ENCODE measurements around the gene ESAM. TPM values are rescaled to one million over a fixed set of nuclear protein-coding genes. Genes with fewer than 3 reads are reported as not detected.

The ESAM gene
- total RNA-seq, 1 donor from 2014 or later = 1.6 TPM

DNA sequence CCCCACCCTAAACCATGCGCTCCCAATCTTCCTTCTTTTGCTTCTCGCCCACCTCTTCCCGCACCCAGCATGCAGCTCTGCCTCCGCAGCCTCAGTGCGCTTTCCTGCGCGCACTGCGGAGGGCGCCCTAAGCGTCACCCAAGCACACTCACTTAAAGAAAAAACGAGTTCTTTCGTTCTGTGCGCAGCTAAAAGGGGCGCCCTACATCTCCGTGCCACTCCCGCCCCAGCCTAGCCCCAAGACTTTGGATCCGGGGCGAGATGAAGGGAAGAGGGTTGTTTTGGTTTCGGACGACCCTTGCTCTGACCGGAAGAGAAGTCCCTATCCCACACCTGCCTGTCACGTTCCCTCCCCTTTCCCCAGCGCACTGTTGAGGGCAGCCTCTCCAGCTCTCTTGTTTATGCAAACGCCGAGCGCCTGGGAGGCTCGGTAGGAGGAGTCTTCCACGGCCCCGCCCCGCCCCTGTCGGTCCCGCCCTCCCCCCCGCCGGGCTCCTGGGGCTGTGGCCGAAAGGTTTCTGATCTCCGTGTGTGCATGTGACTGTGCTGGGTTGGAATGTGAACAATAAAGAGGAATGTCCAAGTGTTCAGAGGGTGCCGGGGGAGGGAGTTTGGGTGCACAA lies 15.4 kb downstream of the ESAM start:
- Mint-ChIP-seq H3K27ac (peak overlapping the region; percentile 40), H3K4me1 (ENCODE audit: low read depth) (peaks cover 22% of the 10 kb centered on the region)
- peak; percentile 66 for DNase-seq (ENCODE audit: low spot score, unreplicated experiment)

DNA sequence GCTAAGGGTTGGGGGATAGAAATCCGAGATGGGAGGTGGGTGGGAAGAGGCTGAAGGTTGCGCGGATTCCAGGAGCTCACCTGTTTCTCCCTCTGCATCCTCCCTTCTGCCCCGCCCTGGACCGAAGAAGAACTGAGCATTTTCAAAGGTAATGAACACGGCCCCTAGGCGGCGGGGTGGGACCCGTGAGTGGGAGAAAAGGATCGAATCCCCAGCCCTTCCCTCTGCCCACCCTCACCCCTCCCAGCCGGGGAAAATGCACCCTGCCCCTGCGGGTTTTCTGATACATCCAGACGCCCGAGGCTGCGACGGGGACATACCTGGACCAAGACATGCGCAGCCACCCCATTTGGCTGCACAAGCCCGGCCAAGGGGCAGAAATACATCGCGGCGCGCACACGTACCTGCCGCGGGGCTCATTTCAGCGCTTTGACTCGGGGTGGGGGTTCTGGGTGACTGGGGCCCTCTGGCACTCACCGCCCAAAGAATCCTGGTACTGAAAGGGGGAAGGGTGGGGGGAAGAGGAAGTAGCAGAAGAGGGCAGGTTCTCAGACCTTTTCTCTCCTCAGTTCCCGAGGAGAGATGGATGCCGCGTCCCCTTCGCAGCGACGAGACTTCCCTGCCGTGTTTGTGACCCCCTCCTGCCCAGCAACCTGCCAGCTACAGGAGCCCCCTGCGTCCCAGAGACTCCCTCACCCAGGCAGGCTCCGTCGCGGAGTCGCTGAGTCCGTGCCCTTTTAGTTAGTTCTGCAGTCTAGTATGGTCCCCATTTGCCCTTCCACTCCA lies 16.1 kb downstream of the ESAM start:
- H3K27me3 Mint-ChIP-seq = peaks cover 96% of the 10 kb centered on the region
- H3K27ac Mint-ChIP-seq = peak overlapping the region; percentile 40
- no peaks in the 10 kb centered on the region for H3K9me3 Mint-ChIP-seq (ENCODE audit: low read depth)
- H3K36me3 Mint-ChIP-seq (ENCODE audit: insufficient read depth) = no peaks in the 10 kb centered on the region
- peaks cover 24% of the 10 kb centered on the region for H3K4me1 Mint-ChIP-seq (ENCODE audit: low read depth)
- no peak for DNase-seq (ENCODE audit: low spot score, unreplicated experiment)
- peak overlapping the region; percentile 86 for H3K4me3 Mint-ChIP-seq (ENCODE audit: low read depth)
- TF ChIP-seq, protein P1, sequence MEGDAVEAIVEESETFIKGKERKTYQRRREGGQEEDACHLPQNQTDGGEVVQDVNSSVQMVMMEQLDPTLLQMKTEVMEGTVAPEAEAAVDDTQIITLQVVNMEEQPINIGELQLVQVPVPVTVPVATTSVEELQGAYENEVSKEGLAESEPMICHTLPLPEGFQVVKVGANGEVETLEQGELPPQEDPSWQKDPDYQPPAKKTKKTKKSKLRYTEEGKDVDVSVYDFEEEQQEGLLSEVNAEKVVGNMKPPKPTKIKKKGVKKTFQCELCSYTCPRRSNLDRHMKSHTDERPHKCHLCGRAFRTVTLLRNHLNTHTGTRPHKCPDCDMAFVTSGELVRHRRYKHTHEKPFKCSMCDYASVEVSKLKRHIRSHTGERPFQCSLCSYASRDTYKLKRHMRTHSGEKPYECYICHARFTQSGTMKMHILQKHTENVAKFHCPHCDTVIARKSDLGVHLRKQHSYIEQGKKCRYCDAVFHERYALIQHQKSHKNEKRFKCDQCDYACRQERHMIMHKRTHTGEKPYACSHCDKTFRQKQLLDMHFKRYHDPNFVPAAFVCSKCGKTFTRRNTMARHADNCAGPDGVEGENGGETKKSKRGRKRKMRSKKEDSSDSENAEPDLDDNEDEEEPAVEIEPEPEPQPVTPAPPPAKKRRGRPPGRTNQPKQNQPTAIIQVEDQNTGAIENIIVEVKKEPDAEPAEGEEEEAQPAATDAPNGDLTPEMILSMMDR (IDR thresholded peaks at IDR 0.05; ENCODE audit: unreplicated experiment) = peak; percentile 49

More for the DNA sequence above, 15.4 kb downstream of the ESAM start:
- no peaks in the 10 kb centered on the region for H3K36me3 Mint-ChIP-seq (ENCODE audit: insufficient read depth)
- H3K4me3 Mint-ChIP-seq (ENCODE audit: low read depth) = peak overlapping the region; percentile 86
- TF ChIP-seq, protein P1 (IDR thresholded peaks at IDR 0.05; ENCODE audit: unreplicated experiment) = peak; percentile 60
- no peaks in the 10 kb centered on the region for H3K9me3 Mint-ChIP-seq (ENCODE audit: low read depth)
- H3K27me3 Mint-ChIP-seq = peaks cover 93% of the 10 kb centered on the region

DNA sequence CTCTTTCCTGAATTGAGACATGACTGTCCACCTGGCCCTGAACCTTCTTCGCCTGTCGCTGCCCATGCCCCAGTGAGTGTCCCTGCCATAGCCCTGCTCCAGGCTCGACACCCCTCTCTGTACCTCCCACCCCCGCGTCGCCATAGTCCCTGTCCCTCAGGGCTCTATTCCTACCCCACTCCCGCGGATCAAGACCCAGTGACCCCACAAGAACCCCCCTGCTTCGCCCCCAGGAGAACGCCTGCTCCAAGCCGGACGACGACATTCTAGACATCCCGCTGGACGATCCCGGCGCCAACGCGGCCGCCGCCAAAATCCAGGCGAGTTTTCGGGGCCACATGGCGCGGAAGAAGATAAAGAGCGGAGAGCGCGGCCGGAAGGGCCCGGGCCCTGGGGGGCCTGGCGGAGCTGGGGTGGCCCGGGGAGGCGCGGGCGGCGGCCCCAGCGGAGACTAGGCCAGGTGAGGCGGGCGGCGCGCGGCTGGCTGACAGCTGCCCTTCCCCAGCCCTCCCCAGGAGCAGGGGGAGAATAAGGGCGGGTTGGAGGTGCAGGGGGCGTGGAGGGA lies 16.7 kb downstream of the ESAM start:
- peaks cover 24% of the 10 kb centered on the region for H3K4me1 Mint-ChIP-seq (ENCODE audit: low read depth)
- H3K4me3 Mint-ChIP-seq (ENCODE audit: low read depth) = peak overlapping the region; percentile 67
- H3K27me3 Mint-ChIP-seq = peaks cover 96% of the 10 kb centered on the region
- no peaks in the 10 kb centered on the region for H3K9me3 Mint-ChIP-seq (ENCODE audit: low read depth)
- TF ChIP-seq, protein P1 (IDR thresholded peaks at IDR 0.05; ENCODE audit: unreplicated experiment) = no peak
- DNase-seq (ENCODE audit: low spot score, unreplicated experiment) = no peak
- H3K27ac Mint-ChIP-seq = no peak overlapping the region
- H3K36me3 Mint-ChIP-seq (ENCODE audit: insufficient read depth) = no peaks in the 10 kb centered on the region

DNA sequence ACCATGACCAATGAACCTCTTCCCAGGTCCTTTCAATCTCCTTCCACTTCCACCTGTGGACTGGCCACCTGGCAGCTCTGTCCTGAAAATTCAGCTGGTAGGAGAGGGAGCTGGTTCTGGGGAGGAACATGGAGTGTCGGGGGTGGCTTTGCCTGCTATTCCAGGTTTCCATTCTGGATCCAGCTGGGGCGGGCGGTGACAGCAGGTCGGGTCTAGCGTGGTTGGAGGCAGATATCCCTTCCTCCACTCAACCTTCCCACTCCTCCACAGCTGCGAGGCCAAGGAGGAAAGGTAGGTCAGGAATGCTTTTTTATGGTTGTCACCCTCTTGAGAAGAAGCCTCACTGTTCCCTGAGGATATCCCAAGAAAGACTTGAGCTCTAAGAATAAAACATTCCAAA lies 19.0 kb downstream of the ESAM start:
- Mint-ChIP-seq H3K27me3 (peaks cover 93% of the 10 kb centered on the region), H3K27ac (no peak overlapping the region), H3K4me3 (ENCODE audit: low read depth) (no peak overlapping the region), H3K9me3 (ENCODE audit: low read depth) (no peaks in the 10 kb centered on the region), H3K4me1 (ENCODE audit: low read depth) (peaks cover 20% of the 10 kb centered on the region), H3K36me3 (ENCODE audit: insufficient read depth) (no peaks in the 10 kb centered on the region)
- DNase-seq (ENCODE audit: low spot score, unreplicated experiment) = no peak
- TF ChIP-seq, protein P1 (IDR thresholded peaks at IDR 0.05; ENCODE audit: unreplicated experiment) = no peak

DNA sequence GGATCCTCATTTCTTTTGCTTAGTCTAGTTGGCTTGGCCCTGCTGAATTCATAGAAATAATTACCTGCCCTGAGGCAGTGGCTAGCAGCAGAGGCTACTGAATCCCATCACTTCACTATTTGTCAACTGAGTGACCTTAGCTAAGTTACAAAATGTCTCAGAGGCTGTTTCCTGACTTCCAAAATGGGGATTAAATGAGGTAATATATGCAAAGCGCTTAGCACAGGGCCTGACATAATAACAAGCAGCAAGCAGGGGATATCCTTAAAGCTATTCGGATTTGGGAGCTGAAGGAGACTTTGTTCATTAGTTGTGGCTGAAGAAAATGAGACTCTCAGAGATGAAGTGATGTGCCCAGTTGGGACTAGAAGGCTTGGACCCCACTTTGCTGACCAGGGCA lies 19.5 kb downstream of the ESAM start:
- Mint-ChIP-seq H3K27me3 (peaks cover 93% of the 10 kb centered on the region), H3K9me3 (ENCODE audit: low read depth) (no peaks in the 10 kb centered on the region)

More for the DNA sequence above, 19.5 kb downstream of the ESAM start:
- TF ChIP-seq, protein P1 (IDR thresholded peaks at IDR 0.05; ENCODE audit: unreplicated experiment) = no peak
- H3K4me3 Mint-ChIP-seq (ENCODE audit: low read depth) = no peak overlapping the region
- H3K4me1 Mint-ChIP-seq (ENCODE audit: low read depth) = peaks cover 20% of the 10 kb centered on the region
- DNase-seq (ENCODE audit: low spot score, unreplicated experiment) = no peak
- no peaks in the 10 kb centered on the region for H3K36me3 Mint-ChIP-seq (ENCODE audit: insufficient read depth)
- H3K27ac Mint-ChIP-seq = no peak overlapping the region
